Calu3 (cell line): Measurements from ENCODE around the gene ZNF534. TPM values are rescaled to one million over a fixed set of nuclear protein-coding genes. Genes with fewer than 3 reads are reported as not detected.
"Not testable (repeated sequence)": the region's sequence is repeated elsewhere in the genome, so short reads cannot be mapped to it uniquely, and the experiment has no call there.

ENCODE experiments used
- BruUV-seq: library from RNA; stranded (reverse); fragments of 400-500 nt; replicated peaks from 2 replicates; lab custom pipeline; 2021; lab: Mats Ljungman, UMichigan
- CTCF ChIA-PET: fragments of 300-600 bp; sonication (Branson Sonifier 250); formaldehyde crosslinking; loops from one replicate; lab custom pipeline; 2022; ENCODE audit warnings: antibody characterized with exemption; lab: Charles Lee
- DNase-seq: peaks from one replicate; pipeline ENCODE4 v3.0.0; 2022
- H3K27ac Mint-ChIP-seq: one replicate; pipeline ENCODE4 v1.8.0; 2022; ENCODE audit warnings: mixed read lengths; ENCODE audit not compliant: unreplicated experiment
- H3K27me3 Mint-ChIP-seq: one replicate; pipeline ENCODE4 v1.8.0; 2022; ENCODE audit warnings: mixed read lengths; ENCODE audit not compliant: unreplicated experiment
- H3K36me3 Mint-ChIP-seq: one replicate; pipeline ENCODE4 v1.8.0; 2022; ENCODE audit warnings: mild to moderate bottlenecking, moderate library complexity, mixed read lengths; ENCODE audit not compliant: insufficient read depth, unreplicated experiment
- H3K4me1 Mint-ChIP-seq: one replicate; pipeline ENCODE4 v1.8.0; 2022; ENCODE audit warnings: mild to moderate bottlenecking, low read depth, mixed read lengths; ENCODE audit not compliant: unreplicated experiment
- H3K4me3 Mint-ChIP-seq: one replicate; pipeline ENCODE4 v1.8.0; 2022; ENCODE audit warnings: mild to moderate bottlenecking, low read depth, moderate library complexity, mixed read lengths; ENCODE audit not compliant: unreplicated experiment
- H3K9me3 Mint-ChIP-seq: one replicate; pipeline ENCODE4 v1.8.0; 2022; ENCODE audit warnings: low read depth, mixed read lengths; ENCODE audit not compliant: unreplicated experiment
- CTCF ChIP-seq: fragments of 200-600 bp; IDR thresholded peaks from one replicate; pipeline ENCODE4 v1.8.0; 2022; ENCODE audit warnings: antibody characterized with exemption; ENCODE audit not compliant: unreplicated experiment
- intact Hi-C: fragments of 100-400 bp; cut with micrococcal nuclease; formaldehyde crosslinking; loops from one replicate; pipeline ENCODE4 v1.10.0; 2022; ENCODE audit not compliant: unreplicated experiment
- total RNA-seq: library from RNA; stranded (reverse); gene quantifications from 2 replicates; pipeline ENCODE4 v1.2.3, GENCODE V29; 2022

Gene ZNF534
- total RNA-seq, 1 experiment from 2014 or later, result not detected

- no peak for DNase-seq
- Mint-ChIP-seq H3K36me3 (peaks cover 5% of the 10 kb centered on the region), H3K27me3 (no peaks in the 10 kb centered on the region), H3K9me3 (peaks cover 43% of the 10 kb centered on the region), H3K4me3 (no peak within 1 kb of the TSS), H3K27ac (no peak within 1 kb of the TSS), H3K4me1 (no peaks in the 10 kb centered on the region)
- intact Hi-C loops, result no loop called here
- CTCF ChIA-PET, result no interaction called here
- TF ChIP-seq CTCF, result no peak
- BruUV-seq, result no TSS peak
Measured at GRCh38 chr19:52453324-52454094, 24.6 kb downstream of the ZNF534 start, which contains the start of gene ZNF578. Gene ZNF578 (plus strand): TSS chr19:52453553. CDS start chr19:52501846, 48,293 bp downstream.

GRCh38 chr19:52464798-52465470 is 36.0 kb downstream of the ZNF534 start:
- intact Hi-C loops, result no loop called here
- no TSS peak for BruUV-seq
- Mint-ChIP-seq H3K4me1 (no peaks in the 10 kb centered on the region), H3K27ac (no peak overlapping the region), H3K27me3 (no peaks in the 10 kb centered on the region), H3K9me3 (peaks cover 16% of the 10 kb centered on the region), H3K4me3 (no peak overlapping the region), H3K36me3 (no peaks in the 10 kb centered on the region)
- CTCF ChIA-PET, result no interaction called here
- DNase-seq, result no peak
- no peak for TF ChIP-seq CTCF

- Mint-ChIP-seq H3K27ac (no peak overlapping the region), H3K36me3 (no peaks in the 10 kb centered on the region), H3K4me3 (no peak overlapping the region), H3K9me3 (peaks cover 28% of the 10 kb centered on the region), H3K4me1 (no peaks in the 10 kb centered on the region), H3K27me3 (no peaks in the 10 kb centered on the region)
- intact Hi-C loops, result no loop called here
- CTCF ChIA-PET, result no interaction called here
- DNase-seq, result no peak
- BruUV-seq, result no TSS peak
- TF ChIP-seq CTCF, result no peak
Measured at GRCh38 chr19:52473655-52474350, 44.9 kb downstream of the ZNF534 start.

- Mint-ChIP-seq H3K4me3 (no peak overlapping the region), H3K4me1 (no peaks in the 10 kb centered on the region), H3K36me3 (no peaks in the 10 kb centered on the region), H3K9me3 (peaks cover 28% of the 10 kb centered on the region), H3K27me3 (no peaks in the 10 kb centered on the region), H3K27ac (no peak overlapping the region)
- no peak for TF ChIP-seq CTCF
- CTCF ChIA-PET, result no interaction called here
- intact Hi-C loops, result no loop called here
- DNase-seq, result no peak
- no TSS peak for BruUV-seq
Measured at GRCh38 chr19:52474351-52475127, 45.6 kb downstream of the ZNF534 start.

- H3K4me1 Mint-ChIP-seq, intact Hi-C loops, CTCF ChIA-PET, H3K27me3 Mint-ChIP-seq, BruUV-seq, DNase-seq, H3K4me3 Mint-ChIP-seq, H3K27ac Mint-ChIP-seq, H3K36me3 Mint-ChIP-seq: not testable (repeated sequence)
- peaks cover 13% of the 10 kb centered on the region for H3K9me3 Mint-ChIP-seq
Measured at GRCh38 chr19:52484111-52484743, 55.3 kb downstream of the ZNF534 start.
